AG20443 (cell line): ENCODE results near the gene TSHZ1.
A peak's percentile ranks its signal among the peaks of the same experiment; 100 is the strongest.

ENCODE experiments used
- DNase-seq: peaks from one replicate; pipeline ENCODE4 v3.0.0; 2012; ENCODE audit warnings: low spot score, mixed read lengths

The TSHZ1 gene

GRCh38 chr18:75246721-75247610, 36.4 kb downstream of the TSHZ1 start:
- DNase-seq: peak; percentile 52

GRCh38 chr18:75247611-75248421, 37.2 kb downstream of the TSHZ1 start:
- DNase-seq: peak; percentile 39

DNA sequence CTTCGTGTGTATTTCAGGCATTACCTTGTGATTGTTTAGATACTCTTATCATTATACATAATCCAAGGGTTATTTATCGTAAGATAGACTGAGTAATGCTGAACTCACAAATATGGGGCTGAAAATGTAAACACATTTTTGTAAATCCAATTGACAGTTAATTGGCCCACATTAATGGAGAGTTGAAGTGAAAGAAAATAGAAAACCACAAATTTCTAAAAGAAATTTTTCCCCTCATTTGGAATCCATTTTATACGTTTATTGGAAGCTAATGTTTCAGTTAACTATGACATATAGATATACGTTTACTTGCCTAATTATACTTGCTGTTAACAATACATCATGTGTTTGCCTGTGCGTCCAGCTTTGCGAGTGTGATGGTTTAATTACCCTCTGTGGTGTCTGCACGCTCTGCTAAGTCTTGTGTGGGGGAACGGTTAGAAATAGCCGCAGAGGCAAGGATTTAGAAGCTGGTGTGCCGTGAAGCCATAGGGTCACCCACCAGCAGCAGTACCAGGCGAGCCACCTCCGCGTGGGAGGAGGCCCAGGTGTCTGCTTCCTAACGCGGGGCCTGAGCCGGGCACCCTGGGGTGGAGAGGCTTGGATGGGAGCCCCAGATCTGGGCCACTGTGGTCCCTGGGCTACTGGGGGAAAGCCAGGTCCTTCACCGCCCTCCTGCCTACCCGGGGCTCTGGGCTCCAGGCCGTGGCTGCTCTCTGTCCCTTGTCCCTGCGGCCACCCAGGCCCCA, 38.0 kb downstream of the TSHZ1 start:
- no peak for DNase-seq

- DNase-seq: no peak
Measured at GRCh38 chr18:75249175-75249518, 38.5 kb downstream of the TSHZ1 start.

GRCh38 chr18:75249672-75250470, 39.3 kb downstream of the TSHZ1 start:
- no peak for DNase-seq

DNA sequence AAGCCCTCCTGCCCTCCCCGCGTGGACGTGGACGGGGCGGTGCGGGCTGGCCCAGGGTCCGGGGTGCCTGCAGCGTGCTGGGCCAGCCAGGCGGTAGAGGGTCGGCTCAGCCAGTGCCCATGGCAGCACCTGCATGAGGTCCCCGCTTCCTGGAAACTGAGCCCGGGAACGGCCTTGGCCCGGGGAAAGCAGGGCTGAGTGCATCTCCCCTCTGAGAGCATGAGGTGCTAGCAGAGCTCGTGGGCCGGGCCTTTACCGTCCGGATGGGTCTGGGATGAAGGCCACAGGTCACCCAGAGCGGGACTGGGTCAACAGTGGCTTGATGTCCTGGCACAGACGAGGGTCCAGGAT, 39.8 kb downstream of the TSHZ1 start:
- no peak for DNase-seq

DNA sequence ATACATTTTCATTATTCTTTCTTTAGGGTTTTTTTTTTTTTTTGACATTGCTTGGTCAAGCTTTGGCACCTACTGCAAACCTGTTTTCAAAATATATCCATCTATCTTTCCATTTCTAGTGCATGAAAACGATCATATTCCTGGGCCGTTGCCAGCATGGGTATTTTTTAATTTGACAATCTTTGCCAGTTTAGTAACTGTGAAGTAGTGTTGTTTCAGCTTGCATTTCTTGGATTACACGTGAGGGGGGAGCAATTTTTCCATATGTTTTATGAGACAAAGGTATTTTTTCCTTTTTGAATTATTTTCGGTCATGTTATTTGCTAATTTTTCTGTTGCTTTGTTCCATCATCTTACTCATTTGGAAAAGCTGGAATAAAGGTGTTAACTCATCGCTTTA, 40.9 kb downstream of the TSHZ1 start:
- DNase-seq: no peak

DNA sequence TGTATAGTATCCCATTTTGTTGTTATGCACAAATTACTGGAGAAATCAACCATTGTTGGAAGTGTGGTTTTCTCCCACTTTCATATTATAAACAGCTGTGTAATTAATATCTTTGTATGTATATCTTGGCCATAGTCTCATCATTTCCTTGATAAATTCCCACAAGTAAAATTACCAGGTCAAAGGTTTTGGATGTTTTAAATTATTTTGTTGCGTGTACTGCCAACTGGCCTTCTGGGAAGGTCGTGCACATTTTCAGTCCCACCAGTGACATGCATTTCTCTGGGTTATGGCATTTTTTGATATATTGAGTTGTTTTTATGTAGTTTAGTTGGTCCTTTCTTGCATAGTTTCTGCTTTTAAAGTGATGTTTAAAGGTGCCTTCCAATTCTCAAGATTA, 41.5 kb downstream of the TSHZ1 start:
- no peak for DNase-seq

- DNase-seq: no peak
Measured at GRCh38 chr18:75253043-75253442, 42.4 kb downstream of the TSHZ1 start.

- peak; percentile 48 for DNase-seq
Measured at GRCh38 chr18:75253784-75254183, 43.2 kb downstream of the TSHZ1 start.

GRCh38 chr18:75255094-75255493, 44.5 kb downstream of the TSHZ1 start:
- no peak for DNase-seq

GRCh38 chr18:75256376-75256775, 45.8 kb downstream of the TSHZ1 start:
- no peak for DNase-seq

- DNase-seq: peak; percentile 20
Measured at GRCh38 chr18:75257605-75258004, 47.0 kb downstream of the TSHZ1 start.

- DNase-seq: no peak
Measured at GRCh38 chr18:75261430-75262223, 51.0 kb downstream of the TSHZ1 start.

- DNase-seq: no peak
Measured at GRCh38 chr18:75262511-75262910, 51.9 kb downstream of the TSHZ1 start.

DNA sequence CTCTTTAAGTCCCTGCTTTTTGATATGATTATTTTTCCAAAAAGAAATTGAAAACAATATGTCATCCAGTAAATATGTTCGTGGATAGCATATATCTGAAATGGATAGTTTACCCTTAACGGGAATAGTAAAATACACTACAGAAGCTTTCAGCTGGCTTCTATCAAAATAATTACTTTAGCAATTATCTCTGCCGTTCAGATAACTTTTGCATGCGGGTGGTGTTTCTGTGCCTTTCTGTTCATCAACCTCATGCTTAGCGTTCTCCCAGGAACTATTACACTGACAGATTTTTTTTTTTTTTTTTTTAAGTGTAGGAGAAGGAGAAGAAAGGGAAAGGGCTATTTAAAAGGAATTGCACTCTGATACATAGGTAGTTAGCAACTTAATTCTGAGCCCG, 53.6 kb downstream of the TSHZ1 start:
- DNase-seq: no peak

DNA sequence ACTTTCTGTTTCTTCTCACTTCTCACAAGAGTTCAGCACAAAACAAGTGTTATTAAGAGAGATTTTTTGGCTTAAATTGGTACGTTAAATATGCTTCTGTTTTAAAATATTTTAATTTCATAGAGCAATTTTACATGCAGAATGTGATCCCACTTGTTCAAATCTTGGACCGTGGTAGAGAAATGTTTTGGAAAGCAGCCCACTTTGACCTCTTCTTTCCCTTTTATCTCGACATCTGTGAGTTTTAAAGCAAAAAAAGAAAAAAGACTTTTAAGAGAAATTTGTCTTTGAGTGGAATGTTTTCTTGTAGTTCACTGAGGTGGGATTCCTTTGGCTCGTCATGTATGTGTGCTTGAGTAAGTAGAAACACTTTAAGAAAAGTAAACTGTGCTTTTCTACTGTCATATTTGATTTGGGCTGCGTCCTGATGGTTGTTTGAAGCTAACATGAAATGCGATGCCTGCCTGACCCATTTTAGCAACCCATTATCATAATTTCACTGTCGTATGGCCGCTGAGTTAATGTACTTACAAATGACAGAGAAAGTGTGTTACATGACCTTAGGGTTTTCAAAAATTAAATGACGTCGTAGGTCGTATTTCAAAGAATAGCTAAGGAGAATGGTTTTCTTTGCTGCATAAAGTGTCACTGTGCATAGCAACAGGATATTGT, 54.5 kb downstream of the TSHZ1 start:
- DNase-seq: no peak

DNA sequence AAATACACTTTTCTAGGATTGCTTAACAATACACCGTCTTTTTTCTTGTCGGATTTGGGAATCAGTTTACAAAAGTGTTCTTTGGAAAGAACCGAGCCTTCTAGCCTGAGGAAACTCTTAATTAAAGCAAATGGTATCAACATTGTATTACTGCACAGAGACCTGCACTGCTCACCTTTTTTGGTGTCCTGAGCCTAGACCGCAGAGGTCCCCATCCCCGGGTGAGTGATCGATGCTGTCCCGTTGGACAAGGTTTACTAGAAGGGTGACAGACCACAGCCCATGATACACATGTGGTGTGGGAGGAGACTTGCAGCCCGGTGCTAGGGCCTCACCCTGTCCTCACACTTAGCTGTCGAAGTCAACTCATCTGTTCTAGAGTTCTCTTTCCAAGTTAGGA, 55.3 kb downstream of the TSHZ1 start:
- no peak for DNase-seq

GRCh38 chr18:75267643-75268363, 57.2 kb downstream of the TSHZ1 start:
- no peak for DNase-seq

GRCh38 chr18:75268364-75268646, 57.7 kb downstream of the TSHZ1 start:
- no peak for DNase-seq
